Hepatocyte (in vitro differentiated cells): ENCODE measurements around the gene GMPPB. TPM values are rescaled to one million over a fixed set of nuclear protein-coding genes. Genes with fewer than 3 reads are reported as not detected.
"Not testable (repeated sequence)": the region's sequence is repeated elsewhere in the genome, so short reads cannot be mapped to it uniquely, and the experiment has no call there.

Experiments used
- DNase-seq: peaks from one replicate; pipeline ENCODE4 v3.0.0-alpha.2; 2016; ENCODE audit warnings: low spot score
- H2AFZ ChIP-seq: fragments of 200-600 bp; sonication (generic); 2 replicates; pipeline ENCODE4 v1.6.0; 2016; ENCODE audit warnings: antibody characterized with exemption, mild to moderate bottlenecking
- H3K27ac ChIP-seq: fragments of 200-600 bp; sonication (generic); 2 replicates; pipeline ENCODE4 v1.5.1; 2016; ENCODE audit warnings: mild to moderate bottlenecking
- H3K27me3 ChIP-seq: fragments of 200-600 bp; sonication (generic); 2 replicates; pipeline ENCODE4 v1.6.1; 2016
- H3K36me3 ChIP-seq: fragments of 200-600 bp; sonication (generic); replicated peaks from 2 replicates; pipeline ENCODE4 v1.5.1; 2016; ENCODE audit warnings: low read depth; ENCODE audit not compliant: insufficient read depth
- H3K4me1 ChIP-seq: fragments of 200-600 bp; sonication (generic); 2 replicates; pipeline ENCODE4 v1.5.1; 2016; ENCODE audit warnings: mild to moderate bottlenecking, moderate library complexity; ENCODE audit not compliant: insufficient read depth
- H3K4me2 ChIP-seq: fragments of 200-600 bp; sonication (generic); 2 replicates; pipeline ENCODE4 v1.6.0; 2016
- H3K4me3 ChIP-seq: fragments of 200-600 bp; sonication (generic); 2 replicates; pipeline ENCODE4 v1.5.1; 2016; ENCODE audit warnings: mild to moderate bottlenecking
- H3K79me2 ChIP-seq: fragments of 200-600 bp; sonication (generic); 2 replicates; pipeline ENCODE4 v1.6.0; 2017; ENCODE audit warnings: mild to moderate bottlenecking
- H3K9me2 ChIP-seq: fragments of 200-600 bp; sonication (generic); replicated peaks from 2 replicates; pipeline ENCODE4 v1.6.0; 2017; ENCODE audit warnings: mild to moderate bottlenecking; ENCODE audit not compliant: insufficient read depth
- H3K9me3 ChIP-seq: fragments of 200-600 bp; sonication (generic); 2 replicates; pipeline ENCODE4 v1.5.1; 2016; ENCODE audit warnings: low read depth, mild to moderate bottlenecking
- H4K20me1 ChIP-seq: fragments of 200-600 bp; sonication (generic); 2 replicates; pipeline ENCODE4 v1.6.0; 2016; ENCODE audit warnings: mild to moderate bottlenecking; ENCODE audit not compliant: insufficient read depth, poor library complexity, severe bottlenecking
- CTCF ChIP-seq: fragments of 200-600 bp; sonication (generic); IDR thresholded peaks from 2 replicates; pipeline ENCODE4 v1.5.1; 2016; ENCODE audit warnings: antibody characterized with exemption, mild to moderate bottlenecking; ENCODE audit not compliant: poor library complexity
- EZH2 ChIP-seq: fragments of 200-600 bp; sonication (generic); IDR thresholded peaks from 2 replicates; pipeline ENCODE4 v1.6.1; 2016; ENCODE audit warnings: antibody characterized with exemption, mild to moderate bottlenecking, borderline replicate concordance
- EZH2phosphoT487 ChIP-seq: fragments of 200-600 bp; sonication (generic); IDR thresholded peaks from one replicate; pipeline ENCODE4 v1.6.1; 2018; ENCODE audit warnings: antibody characterized with exemption, mild to moderate bottlenecking, low read depth, moderate library complexity; ENCODE audit not compliant: unreplicated experiment, severe bottlenecking
- WGBS: methylation state at CpG from one replicate; pipeline ENCODE4 v1.1.6; 2016; ENCODE audit warnings: low lambda C conversion rate; ENCODE audit errors: missing lambda C conversion rate; 5-methylcytosine and 5-hydroxymethylcytosine counted together
- polyA plus RNA-seq: library from polyadenylated mRNA; unstranded; fragments of >200 nt; fragmentation: Nextera tagmentation; extraction: Ambion mirVana; gene quantifications from 2 replicates; pipeline ENCODE4 v1.2.1, GENCODE V29; 2016
- total RNA-seq: library from RNA; depleted of rRNA; stranded (reverse); fragments of >200 nt; gene quantifications from 2 replicates; pipeline ENCODE4 v1.2.3, GENCODE V29; 2014

Gene GMPPB
- total and polyA plus RNA-seq, 2 experiments from 2014 or later, result 24.3 to 41.0 TPM

- not testable (repeated sequence) for H3K4me2 ChIP-seq, H3K9me3 ChIP-seq, H3K79me2 ChIP-seq, H4K20me1 ChIP-seq, DNase-seq, H3K4me1 ChIP-seq, H3K9me2 ChIP-seq, H3K27ac ChIP-seq, H3K4me3 ChIP-seq, H3K27me3 ChIP-seq, H2AFZ ChIP-seq, H3K36me3 ChIP-seq
- 95% methylated on average over 2 of the region's 2 CpGs for WGBS
These were observed 39.3 kb downstream of the GMPPB start for GRCh38 chr3:49684453-49684852.

GRCh38 chr3:49683162-49683561 lies 40.6 kb downstream of the GMPPB start:
- Histone ChIP-seq H3K4me2 (no peak overlapping the region), H4K20me1 (no peaks in the 10 kb centered on the region), H3K9me2 (no peaks in the 10 kb centered on the region), H3K4me3 (no peak overlapping the region), H3K9me3 (no peaks in the 10 kb centered on the region), H3K79me2 (no peaks in the 10 kb centered on the region), H3K36me3 (no peaks in the 10 kb centered on the region), H3K27ac (no peak overlapping the region), H3K27me3 (no peaks in the 10 kb centered on the region), H2AFZ (no peak overlapping the region), H3K4me1 (no peaks in the 10 kb centered on the region)
- no peak for TF ChIP-seq EZH2phosphoT487
- TF ChIP-seq EZH2, result no peak
- TF ChIP-seq CTCF, result no peak
- no peak for DNase-seq
- WGBS, result 96% methylated on average over 6 of the region's 6 CpGs

- H3K9me3 ChIP-seq, result no peaks in the 10 kb centered on the region
- no peaks in the 10 kb centered on the region for H3K36me3 ChIP-seq
- no peaks in the 10 kb centered on the region for H3K27me3 ChIP-seq
- no peak for DNase-seq
- H3K4me3 ChIP-seq, result no peak overlapping the region
- WGBS, result 86% methylated on average over 4 of the region's 4 CpGs
- no peaks in the 10 kb centered on the region for H3K9me2 ChIP-seq
- TF ChIP-seq EZH2 (no peak), EZH2phosphoT487 (no peak), CTCF (no peak)
- no peaks in the 10 kb centered on the region for H4K20me1 ChIP-seq
- H2AFZ ChIP-seq, result no peak overlapping the region
- no peaks in the 10 kb centered on the region for H3K4me1 ChIP-seq
- no peak overlapping the region for H3K4me2 ChIP-seq
- H3K27ac ChIP-seq, result no peak overlapping the region
- H3K79me2 ChIP-seq, result no peaks in the 10 kb centered on the region
These were observed 42.2 kb downstream of the GMPPB start for GRCh38 chr3:49681543-49681942.

- H3K9me2 ChIP-seq, result no peaks in the 10 kb centered on the region
- H3K4me1 ChIP-seq, result no peaks in the 10 kb centered on the region
- no peak overlapping the region for H2AFZ ChIP-seq
- H4K20me1 ChIP-seq, result no peaks in the 10 kb centered on the region
- H3K4me2 ChIP-seq, result no peak overlapping the region
- no peaks in the 10 kb centered on the region for H3K79me2 ChIP-seq
- H3K36me3 ChIP-seq, result no peaks in the 10 kb centered on the region
- 96% methylated on average over 2 of the region's 2 CpGs for WGBS
- H3K27ac ChIP-seq, result no peak overlapping the region
- no peaks in the 10 kb centered on the region for H3K9me3 ChIP-seq
- no peak for TF ChIP-seq CTCF
- no peak for TF ChIP-seq EZH2
- TF ChIP-seq EZH2phosphoT487, result no peak
- H3K4me3 ChIP-seq, result no peak overlapping the region
- H3K27me3 ChIP-seq, result no peaks in the 10 kb centered on the region
- DNase-seq, result no peak
These were observed 42.6 kb downstream of the GMPPB start for GRCh38 chr3:49681232-49681522.
